Measurements from ENCODE around the gene RFX3.

DNA sequence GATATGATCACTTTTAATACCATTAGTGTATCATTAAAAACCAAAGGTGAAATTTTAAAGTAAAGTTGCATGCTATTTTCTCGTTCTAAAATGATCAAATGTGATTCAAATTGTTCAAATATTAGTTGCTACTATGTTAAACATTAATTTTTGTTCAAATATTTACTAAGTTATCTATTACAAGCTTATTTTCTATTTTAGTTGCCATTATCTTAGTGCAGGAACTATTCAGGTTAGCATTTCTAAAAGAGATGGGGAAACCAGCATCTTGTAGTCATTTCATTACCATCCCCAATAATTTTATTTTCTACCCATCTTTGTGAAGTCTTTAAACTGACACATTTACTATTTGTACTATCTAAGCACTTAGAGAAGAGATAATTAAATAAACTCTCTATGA, 166.0 kb downstream of the RFX3 start:
- TF ChIP-seq, protein P1, sequence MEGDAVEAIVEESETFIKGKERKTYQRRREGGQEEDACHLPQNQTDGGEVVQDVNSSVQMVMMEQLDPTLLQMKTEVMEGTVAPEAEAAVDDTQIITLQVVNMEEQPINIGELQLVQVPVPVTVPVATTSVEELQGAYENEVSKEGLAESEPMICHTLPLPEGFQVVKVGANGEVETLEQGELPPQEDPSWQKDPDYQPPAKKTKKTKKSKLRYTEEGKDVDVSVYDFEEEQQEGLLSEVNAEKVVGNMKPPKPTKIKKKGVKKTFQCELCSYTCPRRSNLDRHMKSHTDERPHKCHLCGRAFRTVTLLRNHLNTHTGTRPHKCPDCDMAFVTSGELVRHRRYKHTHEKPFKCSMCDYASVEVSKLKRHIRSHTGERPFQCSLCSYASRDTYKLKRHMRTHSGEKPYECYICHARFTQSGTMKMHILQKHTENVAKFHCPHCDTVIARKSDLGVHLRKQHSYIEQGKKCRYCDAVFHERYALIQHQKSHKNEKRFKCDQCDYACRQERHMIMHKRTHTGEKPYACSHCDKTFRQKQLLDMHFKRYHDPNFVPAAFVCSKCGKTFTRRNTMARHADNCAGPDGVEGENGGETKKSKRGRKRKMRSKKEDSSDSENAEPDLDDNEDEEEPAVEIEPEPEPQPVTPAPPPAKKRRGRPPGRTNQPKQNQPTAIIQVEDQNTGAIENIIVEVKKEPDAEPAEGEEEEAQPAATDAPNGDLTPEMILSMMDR (IDR thresholded peaks at IDR 0.05; ENCODE audit: poor library complexity) = no peak
- no peak for TF ChIP-seq EZH2phosphoT487 (IDR thresholded peaks at IDR 0.05; ENCODE audit: low read depth, severe bottlenecking, unreplicated experiment)
